Liver (tissue), 3 donors: ENCODE results near the gene SERINC3.

ENCODE experiments used
- CTCF ChIP-seq: fragments of 150-350 bp; IDR thresholded peaks from 2 replicates; pipeline ENCODE4 v1.5.1; 2017; ENCODE audit warnings: improper control_type of control experiment, low read depth, low read length; ENCODE audit not compliant: missing input control
- EGR1 ChIP-seq, 2 donors: IDR thresholded peaks; 2 replicates each; pipeline ENCODE4 v1.6.1; 2016 to 2018; ENCODE audit warnings: antibody characterized with exemption in 2 of 2, low read depth in 2 of 2
- FOXA1 ChIP-seq: IDR thresholded peaks from 2 replicates; pipeline ENCODE4 v1.6.1; 2016; ENCODE audit warnings: antibody characterized with exemption
- JUND ChIP-seq, 2 donors: IDR thresholded peaks; 2 replicates each; pipeline ENCODE4 v1.6.1; 2016; ENCODE audit warnings: antibody characterized with exemption in 2 of 2
- RAD21 ChIP-seq, 2 donors: IDR thresholded peaks; 2 replicates each; pipeline ENCODE4 v1.6.1; 2016; ENCODE audit warnings: antibody characterized with exemption in 2 of 2, mild to moderate bottlenecking in 2 of 2
- SP1 ChIP-seq: IDR thresholded peaks from 2 replicates; pipeline ENCODE4 v1.6.1; 2018; ENCODE audit warnings: antibody characterized with exemption, mild to moderate bottlenecking
- TF ChIP-seq, protein P1 (sequence below): IDR thresholded peaks from 2 replicates; pipeline ENCODE4 v1.6.1; 2016; ENCODE audit warnings: antibody characterized with exemption, mild to moderate bottlenecking
- donor health status: healthy.
- donor health status: healthy.

- no peak for TF ChIP-seq CTCF
- TF ChIP-seq FOXA1: no peak
- TF ChIP-seq, protein P1, sequence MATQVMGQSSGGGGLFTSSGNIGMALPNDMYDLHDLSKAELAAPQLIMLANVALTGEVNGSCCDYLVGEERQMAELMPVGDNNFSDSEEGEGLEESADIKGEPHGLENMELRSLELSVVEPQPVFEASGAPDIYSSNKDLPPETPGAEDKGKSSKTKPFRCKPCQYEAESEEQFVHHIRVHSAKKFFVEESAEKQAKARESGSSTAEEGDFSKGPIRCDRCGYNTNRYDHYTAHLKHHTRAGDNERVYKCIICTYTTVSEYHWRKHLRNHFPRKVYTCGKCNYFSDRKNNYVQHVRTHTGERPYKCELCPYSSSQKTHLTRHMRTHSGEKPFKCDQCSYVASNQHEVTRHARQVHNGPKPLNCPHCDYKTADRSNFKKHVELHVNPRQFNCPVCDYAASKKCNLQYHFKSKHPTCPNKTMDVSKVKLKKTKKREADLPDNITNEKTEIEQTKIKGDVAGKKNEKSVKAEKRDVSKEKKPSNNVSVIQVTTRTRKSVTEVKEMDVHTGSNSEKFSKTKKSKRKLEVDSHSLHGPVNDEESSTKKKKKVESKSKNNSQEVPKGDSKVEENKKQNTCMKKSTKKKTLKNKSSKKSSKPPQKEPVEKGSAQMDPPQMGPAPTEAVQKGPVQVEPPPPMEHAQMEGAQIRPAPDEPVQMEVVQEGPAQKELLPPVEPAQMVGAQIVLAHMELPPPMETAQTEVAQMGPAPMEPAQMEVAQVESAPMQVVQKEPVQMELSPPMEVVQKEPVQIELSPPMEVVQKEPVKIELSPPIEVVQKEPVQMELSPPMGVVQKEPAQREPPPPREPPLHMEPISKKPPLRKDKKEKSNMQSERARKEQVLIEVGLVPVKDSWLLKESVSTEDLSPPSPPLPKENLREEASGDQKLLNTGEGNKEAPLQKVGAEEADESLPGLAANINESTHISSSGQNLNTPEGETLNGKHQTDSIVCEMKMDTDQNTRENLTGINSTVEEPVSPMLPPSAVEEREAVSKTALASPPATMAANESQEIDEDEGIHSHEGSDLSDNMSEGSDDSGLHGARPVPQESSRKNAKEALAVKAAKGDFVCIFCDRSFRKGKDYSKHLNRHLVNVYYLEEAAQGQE: no peak
- TF ChIP-seq RAD21 (IDR thresholded peaks at IDR 0.05): no peak
- TF ChIP-seq JUND (IDR thresholded peaks at IDR 0.05): no peak
- TF ChIP-seq SP1: no peak
- TF ChIP-seq EGR1 (IDR thresholded peaks at IDR 0.05; ENCODE audit: low read depth in 2 of 2): no peak
These were observed 57.4 kb downstream of the SERINC3 start for GRCh38 chr20:44464514-44464913.
